ENCODE measurements around the gene ARL14. TPM values are rescaled to one million over a fixed set of nuclear protein-coding genes. Genes with fewer than 3 reads are reported as not detected.

Gene ARL14
- total RNA-seq, 1 donor: not detected

GRCh38 chr3:160673188-160673587 is 3.8 kb upstream of the ARL14 start:
- H3K4me3 ChIP-seq (ENCODE audit: low read depth, low read length): no peak overlapping the region
- DNase-seq (ENCODE audit: low read depth): no peak
- no peak for TF ChIP-seq CTCF (IDR thresholded peaks at IDR 0.05; ENCODE audit: insufficient read depth, low read depth, low read length)

- DNase-seq (ENCODE audit: low read depth): no peak
- TF ChIP-seq CTCF (IDR thresholded peaks at IDR 0.05; ENCODE audit: insufficient read depth, low read depth, low read length): no peak
- H3K4me3 ChIP-seq (ENCODE audit: low read depth, low read length): no peak overlapping the region
Observed at GRCh38 chr3:160675566-160676124, 1.3 kb upstream of the ARL14 start.

GRCh38 chr3:160677459-160677881 is 510 bp downstream of the ARL14 start:
- DNase-seq (ENCODE audit: low read depth): no peak
- TF ChIP-seq CTCF (IDR thresholded peaks at IDR 0.05; ENCODE audit: insufficient read depth, low read depth, low read length): no peak

GRCh38 chr3:160678292-160678842 is 1.4 kb downstream of the ARL14 start:
- H3K4me3 ChIP-seq (ENCODE audit: low read depth, low read length): no peak overlapping the region
- no peak for TF ChIP-seq CTCF (IDR thresholded peaks at IDR 0.05; ENCODE audit: insufficient read depth, low read depth, low read length)
- no peak for DNase-seq (ENCODE audit: low read depth)

More at GRCh38 chr3:160677459-160677881, 510 bp downstream of the ARL14 start:
- H3K4me3 ChIP-seq (ENCODE audit: low read depth, low read length): no peak overlapping the region

- DNase-seq (ENCODE audit: low read depth): no peak
- H3K4me3 ChIP-seq (ENCODE audit: low read depth, low read length): no peak overlapping the region
- no peak for TF ChIP-seq CTCF (IDR thresholded peaks at IDR 0.05; ENCODE audit: insufficient read depth, low read depth, low read length)
Observed at GRCh38 chr3:160684368-160684740, 7.4 kb downstream of the ARL14 start.

- DNase-seq (ENCODE audit: low read depth): no peak
- peak; percentile 52 for TF ChIP-seq CTCF (IDR thresholded peaks at IDR 0.05; ENCODE audit: insufficient read depth, low read depth, low read length)
- H3K4me3 ChIP-seq (ENCODE audit: low read depth, low read length): no peak overlapping the region
Observed at GRCh38 chr3:160685144-160685766, 8.3 kb downstream of the ARL14 start.

Data from fibroblast of villous mesenchyme (primary cell).